ENCODE results near the gene NDUFV1. TPM values are rescaled to one million over a fixed set of nuclear protein-coding genes. Genes with fewer than 3 reads are reported as not detected.

Gene NDUFV1
- polyA plus RNA-seq, 1 of the 3 experiments (the other 2 are of a cell fraction), result 278 TPM

DNA sequence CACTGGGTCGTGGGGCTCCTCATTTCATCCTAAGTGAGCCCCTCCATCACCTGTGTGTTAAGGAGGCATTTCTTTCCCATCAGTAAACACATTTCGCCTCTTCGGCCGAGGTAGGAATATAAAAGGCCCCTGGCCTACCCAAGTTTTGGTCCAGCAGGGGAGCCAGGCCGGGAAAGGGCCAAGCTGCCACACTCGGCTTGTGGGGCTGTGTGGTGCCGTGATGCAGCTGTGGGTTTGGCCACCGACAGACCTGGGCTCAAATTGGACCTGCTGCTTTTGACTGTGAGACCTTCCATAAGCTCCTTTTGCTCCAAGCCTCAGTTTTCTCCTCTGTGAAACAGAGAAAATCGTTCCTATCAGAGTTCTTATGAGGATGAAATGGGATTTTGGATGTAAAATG lies 771 bp downstream of the NDUFV1 start:
- no peak overlapping the region; a peak in 1 of 4 replicates for H3K27ac ChIP-seq (ENCODE audit: low read depth in 2 of 2, low read length in 1 of 2)
- peak overlapping the region; percentile 86 for H3K9ac ChIP-seq
- 14% methylated on average over 4 of the region's 9 CpGs for WGBS (ENCODE audit: low lambda C conversion rate)
- H3K4me3 ChIP-seq (ENCODE audit: low read depth in 2 of 2, low read length in 1 of 2), result peak overlapping the region; percentile 96 to 98
- H3K79me2 ChIP-seq (ENCODE audit: insufficient read depth), result peaks cover 17% of the 10 kb centered on the region
- peaks cover 7 to 13% of the 10 kb centered on the region in 2 experiments; a peak in 3 of 4 replicates for H3K4me1 ChIP-seq (ENCODE audit: control insufficient read depth in 1 of 2, insufficient read depth in 2 of 2, low read depth in 1 of 2, low read length in 1 of 2)
- ChIA-PET POLR2A (interaction anchor here (1.4 kb wide), 1 partner anchor 23 kb away, joined by 3 read pairs; no protein-coding TSS in a partner anchor), CTCF (interaction anchor here (0.7 to 1.9 kb wide), 7 partner anchors 10 to 35 kb away, joined by 3 to 5 read pairs (median 3); partner anchors contain the start of gene NUDT8)
- no peaks in the 10 kb centered on the region for H3K9me2 ChIP-seq
- no peak for DNase-seq
- peak overlapping the region; percentile 80; the same call in 1 of the 2 replicates for H2AFZ ChIP-seq (ENCODE audit: low read depth)
- no peaks in the 10 kb centered on the region for H3K9me3 ChIP-seq
- peak overlapping the region; percentile 92 for H3K4me2 ChIP-seq
- no peaks in the 10 kb centered on the region for H3K27me3 ChIP-seq (ENCODE audit: insufficient read depth)
- no peaks in the 10 kb centered on the region for H4K20me1 ChIP-seq (ENCODE audit: insufficient read depth)
- H3F3A ChIP-seq (replicated peaks; ENCODE audit: insufficient read depth), result no peaks in the 10 kb centered on the region
- TF ChIP-seq TAF1 (IDR thresholded peaks at IDR 0.05; ENCODE audit: borderline replicate concordance, low read depth, low read length), result no peak
- peaks cover 5 to 37% of the 10 kb centered on the region in 2 experiments for H3K36me3 ChIP-seq (replicated peaks in 1 of 2; ENCODE audit: control insufficient read depth in 1 of 2, insufficient read depth in 2 of 2, low read length in 1 of 2)

DNA sequence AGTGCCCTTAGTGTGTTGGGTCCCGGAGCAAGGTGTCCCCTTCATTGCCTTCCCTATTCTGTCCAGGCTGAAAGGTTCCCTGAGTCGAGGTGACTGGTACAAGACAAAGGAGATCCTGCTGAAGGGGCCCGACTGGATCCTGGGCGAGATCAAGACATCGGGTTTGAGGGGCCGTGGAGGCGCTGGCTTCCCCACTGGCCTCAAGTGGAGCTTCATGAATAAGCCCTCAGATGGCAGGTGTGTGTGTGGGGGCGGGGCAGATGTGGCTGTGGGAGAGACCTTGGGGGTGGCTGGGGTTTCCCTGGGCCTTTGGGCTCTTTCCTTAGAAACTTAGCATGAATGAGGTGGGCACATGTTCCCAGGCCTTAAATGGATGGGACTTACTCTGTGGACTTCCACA lies 1.8 kb downstream of the NDUFV1 start:
- Histone ChIP-seq H3K4me3 (ENCODE audit: low read depth in 2 of 2, low read length in 1 of 2) (no peak overlapping the region), H3K27me3 (ENCODE audit: insufficient read depth) (no peaks in the 10 kb centered on the region), H3F3A (replicated peaks; ENCODE audit: insufficient read depth) (no peaks in the 10 kb centered on the region), H3K79me2 (ENCODE audit: insufficient read depth) (peaks cover 17% of the 10 kb centered on the region), H3K4me2 (no peak overlapping the region), H3K9me2 (no peaks in the 10 kb centered on the region), H3K4me1 (ENCODE audit: control insufficient read depth in 1 of 2, insufficient read depth in 2 of 2, low read depth in 1 of 2, low read length in 1 of 2) (peaks cover 7 to 13% of the 10 kb centered on the region in 2 experiments; a peak in 3 of 4 replicates), H3K9me3 (no peaks in the 10 kb centered on the region), H4K20me1 (ENCODE audit: insufficient read depth) (no peaks in the 10 kb centered on the region), H3K27ac (ENCODE audit: low read depth in 2 of 2, low read length in 1 of 2) (no peak overlapping the region), H3K36me3 (replicated peaks in 1 of 2; ENCODE audit: control insufficient read depth in 1 of 2, insufficient read depth in 2 of 2, low read length in 1 of 2) (peaks cover 5 to 41% of the 10 kb centered on the region in 2 experiments), H3K9ac (no peak overlapping the region), H2AFZ (ENCODE audit: low read depth) (no peak overlapping the region)
- WGBS (ENCODE audit: low lambda C conversion rate), result 89% methylated on average over 6 of the region's 8 CpGs
- TF ChIP-seq, protein P1, sequence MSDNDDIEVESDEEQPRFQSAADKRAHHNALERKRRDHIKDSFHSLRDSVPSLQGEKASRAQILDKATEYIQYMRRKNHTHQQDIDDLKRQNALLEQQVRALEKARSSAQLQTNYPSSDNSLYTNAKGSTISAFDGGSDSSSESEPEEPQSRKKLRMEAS (IDR thresholded peaks at IDR 0.05; ENCODE audit: low read depth), result no peak
- no peak for TF ChIP-seq NFIC (IDR thresholded peaks at IDR 0.05; ENCODE audit: borderline replicate concordance)
- no peak for TF ChIP-seq EP300 (IDR thresholded peaks at IDR 0.05; ENCODE audit: borderline replicate concordance in 1 of 2, low read depth in 1 of 2, low read length in 1 of 2)
- TF ChIP-seq, protein P2, sequence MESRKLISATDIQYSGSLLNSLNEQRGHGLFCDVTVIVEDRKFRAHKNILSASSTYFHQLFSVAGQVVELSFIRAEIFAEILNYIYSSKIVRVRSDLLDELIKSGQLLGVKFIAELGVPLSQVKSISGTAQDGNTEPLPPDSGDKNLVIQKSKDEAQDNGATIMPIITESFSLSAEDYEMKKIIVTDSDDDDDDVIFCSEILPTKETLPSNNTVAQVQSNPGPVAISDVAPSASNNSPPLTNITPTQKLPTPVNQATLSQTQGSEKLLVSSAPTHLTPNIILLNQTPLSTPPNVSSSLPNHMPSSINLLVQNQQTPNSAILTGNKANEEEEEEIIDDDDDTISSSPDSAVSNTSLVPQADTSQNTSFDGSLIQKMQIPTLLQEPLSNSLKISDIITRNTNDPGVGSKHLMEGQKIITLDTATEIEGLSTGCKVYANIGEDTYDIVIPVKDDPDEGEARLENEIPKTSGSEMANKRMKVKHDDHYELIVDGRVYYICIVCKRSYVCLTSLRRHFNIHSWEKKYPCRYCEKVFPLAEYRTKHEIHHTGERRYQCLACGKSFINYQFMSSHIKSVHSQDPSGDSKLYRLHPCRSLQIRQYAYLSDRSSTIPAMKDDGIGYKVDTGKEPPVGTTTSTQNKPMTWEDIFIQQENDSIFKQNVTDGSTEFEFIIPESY (IDR thresholded peaks at IDR 0.05; ENCODE audit: borderline replicate concordance, low read depth), result no peak
- TF ChIP-seq SIN3A (IDR thresholded peaks at IDR 0.05; ENCODE audit: borderline replicate concordance, low read depth, low read length), result no peak
- TF ChIP-seq, protein P3, sequence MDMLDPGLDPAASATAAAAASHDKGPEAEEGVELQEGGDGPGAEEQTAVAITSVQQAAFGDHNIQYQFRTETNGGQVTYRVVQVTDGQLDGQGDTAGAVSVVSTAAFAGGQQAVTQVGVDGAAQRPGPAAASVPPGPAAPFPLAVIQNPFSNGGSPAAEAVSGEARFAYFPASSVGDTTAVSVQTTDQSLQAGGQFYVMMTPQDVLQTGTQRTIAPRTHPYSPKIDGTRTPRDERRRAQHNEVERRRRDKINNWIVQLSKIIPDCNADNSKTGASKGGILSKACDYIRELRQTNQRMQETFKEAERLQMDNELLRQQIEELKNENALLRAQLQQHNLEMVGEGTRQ (IDR thresholded peaks at IDR 0.05; ENCODE audit: borderline replicate concordance, low read depth, low read length), result no peak
- no peak for TF ChIP-seq YY1 (IDR thresholded peaks at IDR 0.05; ENCODE audit: low read depth)
- CTCF ChIA-PET, result interaction anchor here (1.1 to 2.4 kb wide), 3 partner anchors 21 to 34 kb away, joined by 3 to 17 read pairs (median 5); partner anchors contain the start of gene NUDT8
- no peak for DNase-seq
- POLR2A ChIA-PET, result interaction anchor here (1.4 kb wide), 1 partner anchor 24 kb away, joined by 3 read pairs; no protein-coding TSS in a partner anchor
